IPS DF 6.9 (cell line): Measurements from ENCODE around the gene HEATR9.

ENCODE experiments used
- DNase-seq: peaks from one replicate; pipeline ENCODE4 v3.0.0-alpha.2; 2013; ENCODE audit warnings: low read depth, low spot score
- H3K27ac ChIP-seq: one replicate; pipeline ENCODE4 v1.5.1; 2013; ENCODE audit warnings: low read length, control low read depth
- H3K27me3 ChIP-seq: 2 replicates; pipeline ENCODE4 v1.6.1; 2013; ENCODE audit warnings: mild to moderate bottlenecking, low read length; ENCODE audit not compliant: control insufficient read depth, insufficient read depth
- H3K36me3 ChIP-seq: 2 replicates; pipeline ENCODE4 v1.6.1; 2013; ENCODE audit warnings: low read length; ENCODE audit not compliant: control insufficient read depth, insufficient read depth
- H3K4me1 ChIP-seq: 2 replicates; pipeline ENCODE4 v1.6.1; 2013; ENCODE audit warnings: low read length; ENCODE audit not compliant: control insufficient read depth, insufficient read depth
- H3K4me3 ChIP-seq: 2 replicates; pipeline ENCODE4 v1.5.1; 2013; ENCODE audit warnings: mild to moderate bottlenecking, low read length
- H3K9me3 ChIP-seq: 2 replicates; pipeline ENCODE4 v1.6.1; 2013; ENCODE audit warnings: low read length, inconsistent platforms; ENCODE audit not compliant: control insufficient read depth, insufficient read depth
- WGBS: extraction: QIAGEN DNeasy Blood & Tissue Kit; methylation state at CpG from one replicate; pipeline ENCODE4 v1.1.7; 2013; ENCODE audit warnings: mixed read lengths, missing lambda C conversion rate; ENCODE audit not compliant: insufficient read length, insufficient coverage; 5-methylcytosine and 5-hydroxymethylcytosine counted together

Gene HEATR9

DNA sequence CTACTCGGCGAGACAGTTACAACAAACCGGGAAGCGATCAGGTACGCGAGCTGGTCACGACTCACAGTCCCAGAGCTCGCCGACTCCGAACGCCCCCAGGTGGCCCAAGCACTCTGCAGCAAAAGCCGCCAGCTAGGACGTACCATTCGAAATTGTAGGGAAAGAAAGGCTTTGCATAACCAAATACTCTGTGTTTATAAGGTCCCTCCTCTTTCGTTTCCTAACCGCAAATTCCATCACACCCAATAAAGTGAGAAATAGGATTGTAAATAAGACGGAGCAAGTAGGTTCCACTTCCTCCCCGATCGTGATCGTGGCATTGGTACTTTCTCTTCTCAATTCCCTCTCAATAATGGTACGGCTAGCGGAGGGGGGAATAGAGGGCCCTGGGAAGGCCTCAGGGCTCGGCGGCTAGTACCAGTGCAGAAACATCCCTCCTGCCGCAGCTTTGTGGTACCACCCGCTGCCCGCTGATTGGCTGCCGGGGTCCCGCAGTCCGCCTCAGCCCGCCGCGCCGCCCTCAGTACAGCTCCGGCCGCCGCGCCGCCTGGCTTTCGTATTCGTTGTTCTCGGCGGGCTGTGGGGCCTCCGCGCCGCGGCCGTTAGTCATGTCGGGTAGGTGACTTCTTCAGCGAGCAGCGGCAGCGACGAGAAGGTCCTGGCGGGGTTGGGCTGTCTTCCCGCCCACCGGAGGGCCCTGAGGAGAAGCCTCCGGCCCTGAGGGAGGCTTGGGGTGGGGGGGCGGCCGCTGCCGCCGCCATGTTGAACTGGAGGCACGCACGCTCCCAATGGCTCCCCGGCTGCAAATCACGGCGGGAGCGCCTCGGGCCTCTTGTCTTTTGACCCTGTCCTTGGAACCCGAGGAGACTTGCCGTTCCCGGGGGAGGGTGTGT, 59.5 kb downstream of the HEATR9 start, which contains the start of gene TAF15:
Gene TAF15, plus strand, starts transcription at position 523 of the 893 bp plus-strand sequence. Its CDS starts 86 bp downstream, at position 609.
- no CpG with 5 or more reads among the region's 71 CpGs for WGBS
- DNase-seq, result peak; percentile 91
- no peaks in the 10 kb centered on the region for H3K4me1 ChIP-seq
- no peak within 1 kb of the TSS for H3K27ac ChIP-seq
- H3K36me3 ChIP-seq, result no peaks in the 10 kb centered on the region
- H3K9me3 ChIP-seq, result no peaks in the 10 kb centered on the region
- H3K27me3 ChIP-seq, result no peaks in the 10 kb centered on the region
- H3K4me3 ChIP-seq, result peak within 1 kb of the TSS; percentile 77

DNA sequence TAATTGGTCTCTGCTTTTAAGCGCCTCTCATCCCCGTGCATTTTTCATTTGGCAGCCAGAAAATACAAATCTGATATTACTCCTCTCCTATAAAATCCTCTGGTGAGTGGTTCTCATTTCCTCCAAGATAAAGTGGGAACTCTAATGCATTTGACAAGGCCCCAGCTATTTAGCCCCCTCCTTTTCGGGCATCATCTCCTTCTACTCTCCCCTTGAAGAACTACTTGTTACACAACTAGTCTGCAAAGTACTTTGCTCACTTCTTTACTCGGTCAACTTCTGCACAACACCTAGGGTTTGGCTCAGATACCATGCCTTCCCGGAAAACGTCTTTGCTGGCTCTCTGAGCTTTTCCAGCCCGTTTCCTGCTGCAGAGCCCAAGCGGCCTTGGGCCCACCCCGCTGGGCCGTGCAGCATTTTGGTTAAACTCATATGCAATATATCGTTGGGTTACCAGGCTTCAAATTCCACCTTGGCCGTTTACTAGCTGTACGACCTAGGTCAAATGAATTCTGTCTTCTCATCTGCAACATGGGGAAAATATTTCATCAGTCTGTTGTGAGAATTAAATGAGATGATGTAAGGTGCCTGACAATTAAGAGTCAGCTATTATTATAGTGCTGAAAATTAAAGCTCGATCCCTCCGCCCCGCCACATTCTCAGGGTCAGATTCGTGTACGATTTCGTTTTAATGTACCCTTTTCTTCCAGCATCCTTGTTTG, 60.3 kb downstream of the HEATR9 start:
- Histone ChIP-seq H3K27me3 (no peaks in the 10 kb centered on the region), H3K4me3 (peak overlapping the region; percentile 58; the same call in 1 of the 2 replicates), H3K4me1 (no peaks in the 10 kb centered on the region), H3K36me3 (no peaks in the 10 kb centered on the region), H3K27ac (no peak overlapping the region), H3K9me3 (no peaks in the 10 kb centered on the region)
- no CpG with 5 or more reads among the region's 19 CpGs for WGBS
- no peak for DNase-seq

GRCh38 chr17:35807371-35808144, 61.1 kb downstream of the HEATR9 start:
- DNase-seq, result no peak
- no peak overlapping the region for H3K4me3 ChIP-seq
- no peaks in the 10 kb centered on the region for H3K9me3 ChIP-seq
- no peaks in the 10 kb centered on the region for H3K4me1 ChIP-seq
- WGBS, result no CpG with 5 or more reads among the region's 7 CpGs
- H3K27ac ChIP-seq, result no peak overlapping the region
- no peaks in the 10 kb centered on the region for H3K36me3 ChIP-seq
- H3K27me3 ChIP-seq, result no peaks in the 10 kb centered on the region
